NB4 (cell line): ENCODE data around the gene IRX4.
"Not testable (repeated sequence)": the region's sequence is repeated elsewhere in the genome, so short reads cannot be mapped to it uniquely, and the experiment has no call there.

Experiments
- TF ChIP-seq, protein P1 (sequence below): IDR thresholded peaks from one replicate; pipeline ENCODE4 v1.5.1; 2012; ENCODE audit warnings: low read depth, low read length
- TF ChIP-seq, protein P2 (sequence below): IDR thresholded peaks from 2 replicates; pipeline ENCODE4 v1.6.1; 2011; ENCODE audit warnings: low read depth, low read length

DNA sequence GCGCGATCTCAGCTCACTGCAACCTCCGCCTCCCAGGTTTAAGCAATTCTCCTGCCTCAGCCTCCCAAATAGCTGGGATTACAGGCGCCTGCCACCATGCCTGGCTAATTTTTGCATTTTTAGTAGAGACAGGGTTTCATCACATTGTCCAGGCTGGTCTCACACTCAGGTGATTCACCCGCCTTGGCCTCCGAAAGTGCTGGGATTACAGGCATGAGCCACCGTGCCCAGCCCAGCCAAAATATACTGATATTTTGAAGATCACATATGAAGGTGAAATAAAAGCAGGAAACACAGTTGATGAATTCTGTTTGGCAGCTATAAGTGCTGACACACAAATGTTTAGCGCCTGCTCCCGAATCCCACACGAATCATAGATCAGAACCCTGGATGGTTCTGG is 39.0 kb downstream of the IRX4 start:
- TF ChIP-seq, protein P1, sequence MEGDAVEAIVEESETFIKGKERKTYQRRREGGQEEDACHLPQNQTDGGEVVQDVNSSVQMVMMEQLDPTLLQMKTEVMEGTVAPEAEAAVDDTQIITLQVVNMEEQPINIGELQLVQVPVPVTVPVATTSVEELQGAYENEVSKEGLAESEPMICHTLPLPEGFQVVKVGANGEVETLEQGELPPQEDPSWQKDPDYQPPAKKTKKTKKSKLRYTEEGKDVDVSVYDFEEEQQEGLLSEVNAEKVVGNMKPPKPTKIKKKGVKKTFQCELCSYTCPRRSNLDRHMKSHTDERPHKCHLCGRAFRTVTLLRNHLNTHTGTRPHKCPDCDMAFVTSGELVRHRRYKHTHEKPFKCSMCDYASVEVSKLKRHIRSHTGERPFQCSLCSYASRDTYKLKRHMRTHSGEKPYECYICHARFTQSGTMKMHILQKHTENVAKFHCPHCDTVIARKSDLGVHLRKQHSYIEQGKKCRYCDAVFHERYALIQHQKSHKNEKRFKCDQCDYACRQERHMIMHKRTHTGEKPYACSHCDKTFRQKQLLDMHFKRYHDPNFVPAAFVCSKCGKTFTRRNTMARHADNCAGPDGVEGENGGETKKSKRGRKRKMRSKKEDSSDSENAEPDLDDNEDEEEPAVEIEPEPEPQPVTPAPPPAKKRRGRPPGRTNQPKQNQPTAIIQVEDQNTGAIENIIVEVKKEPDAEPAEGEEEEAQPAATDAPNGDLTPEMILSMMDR: not testable (repeated sequence)
- TF ChIP-seq, protein P2, sequence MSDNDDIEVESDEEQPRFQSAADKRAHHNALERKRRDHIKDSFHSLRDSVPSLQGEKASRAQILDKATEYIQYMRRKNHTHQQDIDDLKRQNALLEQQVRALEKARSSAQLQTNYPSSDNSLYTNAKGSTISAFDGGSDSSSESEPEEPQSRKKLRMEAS: not testable (repeated sequence)
